ENCODE results near the gene XPO1.

DNA sequence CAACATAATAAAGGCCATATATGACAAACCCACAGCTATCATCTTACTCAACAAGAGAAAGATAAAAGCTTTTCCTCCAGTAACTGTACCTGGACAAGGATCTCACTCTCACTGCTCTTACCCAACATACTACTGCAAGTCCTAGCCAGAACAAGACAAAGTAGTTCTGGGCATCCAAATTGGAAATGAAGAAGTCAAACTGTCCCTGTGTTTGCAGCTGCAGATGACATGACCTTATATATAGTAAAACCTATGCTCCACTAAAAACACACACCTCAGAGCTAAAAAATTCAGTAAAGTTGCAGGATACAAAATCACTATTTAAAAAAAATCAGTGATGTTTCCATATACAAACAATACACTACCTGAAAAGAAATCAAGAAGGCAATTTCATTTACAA, 99.5 kb downstream of the XPO1 start:
- TF ChIP-seq, protein P1, sequence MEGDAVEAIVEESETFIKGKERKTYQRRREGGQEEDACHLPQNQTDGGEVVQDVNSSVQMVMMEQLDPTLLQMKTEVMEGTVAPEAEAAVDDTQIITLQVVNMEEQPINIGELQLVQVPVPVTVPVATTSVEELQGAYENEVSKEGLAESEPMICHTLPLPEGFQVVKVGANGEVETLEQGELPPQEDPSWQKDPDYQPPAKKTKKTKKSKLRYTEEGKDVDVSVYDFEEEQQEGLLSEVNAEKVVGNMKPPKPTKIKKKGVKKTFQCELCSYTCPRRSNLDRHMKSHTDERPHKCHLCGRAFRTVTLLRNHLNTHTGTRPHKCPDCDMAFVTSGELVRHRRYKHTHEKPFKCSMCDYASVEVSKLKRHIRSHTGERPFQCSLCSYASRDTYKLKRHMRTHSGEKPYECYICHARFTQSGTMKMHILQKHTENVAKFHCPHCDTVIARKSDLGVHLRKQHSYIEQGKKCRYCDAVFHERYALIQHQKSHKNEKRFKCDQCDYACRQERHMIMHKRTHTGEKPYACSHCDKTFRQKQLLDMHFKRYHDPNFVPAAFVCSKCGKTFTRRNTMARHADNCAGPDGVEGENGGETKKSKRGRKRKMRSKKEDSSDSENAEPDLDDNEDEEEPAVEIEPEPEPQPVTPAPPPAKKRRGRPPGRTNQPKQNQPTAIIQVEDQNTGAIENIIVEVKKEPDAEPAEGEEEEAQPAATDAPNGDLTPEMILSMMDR (IDR thresholded peaks at IDR 0.05) = no peak
- no peak for TF ChIP-seq POLR2A (IDR thresholded peaks at IDR 0.05)
